ACC112 (cell line): ENCODE measurements around the gene NPL.

Experiments
- H2AFZ ChIP-seq: fragments of 200-600 bp; sonication (generic); one replicate; pipeline ENCODE4 v1.6.0; 2017; ENCODE audit warnings: antibody characterized with exemption, low read length; ENCODE audit not compliant: unreplicated experiment
- H3K27ac ChIP-seq: fragments of 200-600 bp; sonication (generic); 2 replicates; pipeline ENCODE4 v1.5.1; 2014; ENCODE audit warnings: low read depth, mild to moderate bottlenecking, antibody characterized with exemption, low read length, moderate library complexity
- H3K27me3 ChIP-seq: fragments of 200-600 bp; sonication (generic); 2 replicates; pipeline ENCODE4 v1.6.1; 2014; ENCODE audit warnings: mild to moderate bottlenecking, antibody characterized with exemption, low read length, moderate library complexity, mixed read lengths; ENCODE audit not compliant: insufficient read depth
- H3K36me3 ChIP-seq: fragments of 200-600 bp; sonication (generic); 2 replicates; pipeline ENCODE4 v1.6.1; 2016; ENCODE audit warnings: mild to moderate bottlenecking, antibody characterized with exemption, low read length, moderate library complexity, mixed read lengths; ENCODE audit not compliant: insufficient read depth
- H3K4me1 ChIP-seq: fragments of 200-600 bp; sonication (generic); one replicate; pipeline ENCODE4 v1.6.1; 2016; ENCODE audit warnings: low read length, mixed read lengths; ENCODE audit not compliant: insufficient read depth, unreplicated experiment, control insufficient read depth
- H3K4me3 ChIP-seq: fragments of 200-600 bp; sonication (generic); 2 replicates; pipeline ENCODE4 v1.5.1; 2014; ENCODE audit warnings: mild to moderate bottlenecking, low read depth, low read length
- H3K79me2 ChIP-seq: fragments of 200-600 bp; sonication (generic); one replicate; pipeline ENCODE4 v1.6.0; 2016; ENCODE audit warnings: low read length; ENCODE audit not compliant: control insufficient read depth, unreplicated experiment, insufficient read depth

The NPL gene

DNA sequence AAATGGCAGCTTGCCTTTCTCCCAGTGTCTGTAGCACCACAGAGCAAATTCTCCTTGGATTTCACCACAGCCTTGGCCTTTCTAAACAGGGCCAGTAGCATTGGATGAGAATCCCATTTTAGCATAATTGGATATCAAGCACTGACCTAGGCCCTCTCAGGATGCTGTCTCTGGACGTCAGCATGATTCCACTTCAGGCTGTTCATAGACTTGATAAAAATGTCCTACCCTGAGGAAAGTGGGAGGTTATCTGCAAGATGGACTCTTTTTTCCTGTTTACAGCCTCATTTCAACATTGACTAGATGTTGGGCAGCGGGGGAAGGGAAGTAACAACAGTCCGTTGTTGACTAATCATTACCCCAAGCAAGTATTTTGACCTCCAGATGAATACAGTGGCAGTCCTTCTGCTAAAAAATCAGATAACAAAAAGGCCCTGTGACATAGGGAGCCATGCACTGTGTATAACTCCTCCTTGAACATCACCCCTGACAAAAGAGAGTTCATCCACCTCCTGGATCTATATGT, 5.2 kb downstream of the NPL start:
- Histone ChIP-seq H3K27ac (no peak overlapping the region), H3K79me2 (no peaks in the 10 kb centered on the region), H3K4me1 (no peaks in the 10 kb centered on the region), H3K36me3 (no peaks in the 10 kb centered on the region), H3K27me3 (no peaks in the 10 kb centered on the region), H2AFZ (no peak overlapping the region), H3K4me3 (no peak overlapping the region)

DNA sequence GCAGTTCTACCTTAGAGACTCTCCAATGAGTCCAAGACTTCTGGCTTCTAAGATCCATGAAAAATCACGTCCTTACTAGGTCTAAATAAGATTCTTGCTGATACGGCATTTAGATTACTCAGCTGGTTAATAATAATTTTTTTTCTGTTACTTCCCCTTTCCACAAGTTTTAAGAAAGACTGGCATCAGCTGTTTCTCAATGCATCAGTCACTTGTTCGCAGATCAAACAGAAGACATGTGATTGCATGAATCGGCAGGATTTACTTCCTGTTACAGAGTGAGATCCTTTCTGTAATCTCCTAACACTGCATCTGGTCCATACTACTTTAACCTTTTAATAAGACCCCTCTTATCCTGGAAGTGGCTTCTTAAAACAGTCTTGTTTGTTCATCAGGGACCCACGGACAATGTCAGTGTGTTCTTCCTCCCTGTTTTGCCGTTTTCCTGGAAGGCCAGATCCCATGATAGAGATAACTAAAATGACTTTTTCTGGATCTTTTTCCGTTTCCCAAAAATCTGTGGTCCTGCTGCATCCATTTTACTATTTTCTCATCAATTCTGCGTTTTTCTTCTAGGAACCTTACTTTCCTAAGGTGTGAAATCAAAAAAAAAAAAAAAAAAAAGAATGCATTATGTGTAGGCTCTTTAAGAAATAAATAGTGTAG, 6.1 kb downstream of the NPL start:
- H3K79me2 ChIP-seq = no peaks in the 10 kb centered on the region
- no peak overlapping the region for H3K27ac ChIP-seq
- H2AFZ ChIP-seq = no peak overlapping the region
- H3K27me3 ChIP-seq = no peaks in the 10 kb centered on the region
- no peak overlapping the region for H3K4me3 ChIP-seq
- no peaks in the 10 kb centered on the region for H3K4me1 ChIP-seq
- no peaks in the 10 kb centered on the region for H3K36me3 ChIP-seq

- Histone ChIP-seq H2AFZ (no peak overlapping the region), H3K36me3 (no peaks in the 10 kb centered on the region), H3K79me2 (no peaks in the 10 kb centered on the region), H3K27ac (no peak overlapping the region), H3K4me1 (no peaks in the 10 kb centered on the region), H3K4me3 (no peak overlapping the region), H3K27me3 (no peaks in the 10 kb centered on the region)
These were observed 12.6 kb downstream of the NPL start for GRCh38 chr1:182802006-182802803.

DNA sequence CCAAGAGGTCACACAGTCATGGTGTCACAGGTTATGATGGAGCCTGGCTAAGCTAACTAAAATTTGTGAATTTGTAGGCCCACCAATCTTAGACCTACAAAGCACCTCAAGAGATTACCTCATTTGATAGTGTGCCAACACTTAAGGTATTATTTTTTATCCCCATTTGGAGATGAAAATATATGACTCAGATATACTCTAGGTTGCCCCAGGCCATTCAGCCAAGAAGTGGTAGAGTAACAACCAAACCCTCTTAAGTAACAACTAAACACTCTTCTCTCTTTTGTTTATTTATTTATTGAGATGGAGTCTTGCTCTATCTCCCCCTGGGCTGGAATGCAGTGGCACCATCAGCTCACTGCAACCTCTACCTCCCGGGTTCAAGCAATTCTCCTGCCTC, 14.3 kb downstream of the NPL start:
- H3K27me3 ChIP-seq = no peaks in the 10 kb centered on the region
- no peaks in the 10 kb centered on the region for H3K36me3 ChIP-seq
- H3K79me2 ChIP-seq = no peaks in the 10 kb centered on the region
- H3K4me1 ChIP-seq = no peaks in the 10 kb centered on the region
- H3K27ac ChIP-seq = no peak overlapping the region
- H2AFZ ChIP-seq = no peak overlapping the region
- H3K4me3 ChIP-seq = no peak overlapping the region

GRCh38 chr1:182806015-182806678, 16.6 kb downstream of the NPL start:
- no peaks in the 10 kb centered on the region for H3K4me1 ChIP-seq
- no peaks in the 10 kb centered on the region for H3K79me2 ChIP-seq
- no peaks in the 10 kb centered on the region for H3K27me3 ChIP-seq
- H2AFZ ChIP-seq = no peak overlapping the region
- no peaks in the 10 kb centered on the region for H3K36me3 ChIP-seq
- no peak overlapping the region for H3K27ac ChIP-seq
- no peak overlapping the region for H3K4me3 ChIP-seq

GRCh38 chr1:182807907-182808306, 18.3 kb downstream of the NPL start:
- Histone ChIP-seq H3K79me2 (no peaks in the 10 kb centered on the region), H3K4me3 (no peak overlapping the region), H2AFZ (no peak overlapping the region), H3K27me3 (no peaks in the 10 kb centered on the region), H3K36me3 (no peaks in the 10 kb centered on the region), H3K4me1 (no peaks in the 10 kb centered on the region), H3K27ac (no peak overlapping the region)

DNA sequence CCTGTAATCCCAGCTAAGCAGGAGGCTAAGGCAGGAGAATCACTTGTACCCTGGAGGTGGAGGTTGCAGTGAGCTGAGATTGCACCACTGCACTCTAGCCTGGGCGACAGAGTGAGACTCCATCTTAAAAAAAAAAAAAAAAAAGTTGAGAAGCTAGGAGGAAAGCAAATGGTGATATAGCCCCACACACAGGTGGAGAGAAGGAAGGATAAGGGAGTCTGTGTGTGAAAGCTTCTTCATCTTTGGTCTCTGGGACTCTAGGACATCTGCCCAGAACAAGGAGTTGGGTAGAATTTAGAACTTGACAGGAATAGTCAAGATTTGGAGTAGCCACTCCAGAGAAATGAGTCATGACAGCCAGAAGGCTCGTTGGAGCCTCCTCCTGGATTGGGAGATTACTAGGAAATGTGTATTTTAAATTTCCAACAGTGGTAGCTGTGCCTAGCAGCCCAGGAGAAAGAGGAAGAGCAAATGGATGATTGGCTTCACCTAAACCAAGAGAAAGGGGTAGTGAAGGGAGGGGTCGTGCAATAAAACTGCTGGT, 19.9 kb downstream of the NPL start:
- Histone ChIP-seq H3K4me1 (no peaks in the 10 kb centered on the region), H3K36me3 (no peaks in the 10 kb centered on the region), H3K4me3 (no peak overlapping the region), H3K27ac (no peak overlapping the region), H2AFZ (no peak overlapping the region), H3K79me2 (no peaks in the 10 kb centered on the region), H3K27me3 (no peaks in the 10 kb centered on the region)

GRCh38 chr1:182811975-182812722, 22.6 kb downstream of the NPL start:
- Histone ChIP-seq H3K4me3 (no peak overlapping the region), H3K27me3 (no peaks in the 10 kb centered on the region), H3K4me1 (no peaks in the 10 kb centered on the region), H3K36me3 (no peaks in the 10 kb centered on the region), H3K27ac (no peak overlapping the region), H3K79me2 (no peaks in the 10 kb centered on the region), H2AFZ (no peak overlapping the region)

GRCh38 chr1:182816863-182817262, 27.3 kb downstream of the NPL start:
- Histone ChIP-seq H3K36me3 (no peaks in the 10 kb centered on the region), H3K4me1 (no peaks in the 10 kb centered on the region), H3K4me3 (no peak overlapping the region), H3K27ac (no peak overlapping the region), H2AFZ (no peak overlapping the region), H3K79me2 (no peaks in the 10 kb centered on the region), H3K27me3 (no peaks in the 10 kb centered on the region)

DNA sequence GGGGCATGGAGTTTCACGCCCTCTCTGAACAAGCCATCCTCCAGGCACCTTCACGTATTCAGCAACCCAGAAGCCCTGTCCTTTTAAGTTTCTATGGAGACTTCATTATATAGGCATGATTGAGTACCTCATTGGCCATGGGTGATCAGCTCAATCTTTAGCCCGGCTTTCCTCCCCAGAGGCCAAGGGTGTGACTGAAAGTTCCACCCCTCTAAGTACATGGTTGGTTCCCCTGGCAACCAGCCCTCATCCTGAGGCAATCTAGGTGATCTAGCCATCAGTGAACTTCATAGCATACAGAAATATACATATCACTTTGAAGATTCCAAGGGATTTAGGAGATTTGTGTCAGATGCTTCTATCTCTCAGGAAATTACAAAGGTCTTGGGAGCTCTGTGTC, 28.2 kb downstream of the NPL start:
- Histone ChIP-seq H2AFZ (no peak overlapping the region), H3K36me3 (no peaks in the 10 kb centered on the region), H3K27ac (no peak overlapping the region), H3K4me3 (no peak overlapping the region), H3K4me1 (no peaks in the 10 kb centered on the region), H3K79me2 (no peaks in the 10 kb centered on the region), H3K27me3 (no peaks in the 10 kb centered on the region)
